Measurements from ENCODE around the gene MMP7. TPM values are rescaled to one million over a fixed set of nuclear protein-coding genes. Genes with fewer than 3 reads are reported as not detected.

Gene MMP7
- total RNA-seq, 4 donors from 2014 or later, result not detected

DNA sequence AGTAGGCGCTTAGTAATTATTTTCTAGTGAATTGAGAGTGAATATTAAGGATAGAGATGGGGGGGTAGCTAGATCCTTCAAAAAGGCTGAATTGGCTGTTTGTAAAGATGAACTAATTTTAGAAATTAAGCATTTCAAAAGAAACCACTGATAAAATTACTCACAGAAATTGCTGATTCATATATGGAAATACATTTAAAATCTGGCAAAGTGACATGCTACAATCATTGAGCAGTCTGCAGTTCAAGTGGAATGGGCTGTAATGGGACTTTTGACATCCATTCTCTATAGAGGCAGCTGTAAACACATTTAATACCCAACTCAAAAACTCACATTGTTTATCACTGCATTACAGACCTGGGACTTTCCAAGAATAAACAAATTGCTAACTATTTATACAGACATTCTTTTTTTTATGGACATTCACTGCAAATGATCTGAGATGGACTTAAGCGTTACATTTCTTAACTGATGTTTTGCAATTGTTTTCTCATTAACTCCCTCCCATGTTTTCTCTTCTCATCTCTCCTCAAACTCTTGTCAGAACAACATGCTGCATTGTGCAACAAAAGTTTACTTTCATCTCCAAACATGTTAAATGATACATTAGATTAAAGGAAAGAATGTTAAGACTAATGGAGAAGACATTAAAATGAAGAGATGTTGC, 42.1 kb upstream of the MMP7 start:
- TF ChIP-seq, protein P1, sequence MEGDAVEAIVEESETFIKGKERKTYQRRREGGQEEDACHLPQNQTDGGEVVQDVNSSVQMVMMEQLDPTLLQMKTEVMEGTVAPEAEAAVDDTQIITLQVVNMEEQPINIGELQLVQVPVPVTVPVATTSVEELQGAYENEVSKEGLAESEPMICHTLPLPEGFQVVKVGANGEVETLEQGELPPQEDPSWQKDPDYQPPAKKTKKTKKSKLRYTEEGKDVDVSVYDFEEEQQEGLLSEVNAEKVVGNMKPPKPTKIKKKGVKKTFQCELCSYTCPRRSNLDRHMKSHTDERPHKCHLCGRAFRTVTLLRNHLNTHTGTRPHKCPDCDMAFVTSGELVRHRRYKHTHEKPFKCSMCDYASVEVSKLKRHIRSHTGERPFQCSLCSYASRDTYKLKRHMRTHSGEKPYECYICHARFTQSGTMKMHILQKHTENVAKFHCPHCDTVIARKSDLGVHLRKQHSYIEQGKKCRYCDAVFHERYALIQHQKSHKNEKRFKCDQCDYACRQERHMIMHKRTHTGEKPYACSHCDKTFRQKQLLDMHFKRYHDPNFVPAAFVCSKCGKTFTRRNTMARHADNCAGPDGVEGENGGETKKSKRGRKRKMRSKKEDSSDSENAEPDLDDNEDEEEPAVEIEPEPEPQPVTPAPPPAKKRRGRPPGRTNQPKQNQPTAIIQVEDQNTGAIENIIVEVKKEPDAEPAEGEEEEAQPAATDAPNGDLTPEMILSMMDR (IDR thresholded peaks at IDR 0.05), result no peak
- TF ChIP-seq POLR2A (IDR thresholded peaks at IDR 0.05) (no peak), EP300 (IDR thresholded peaks at IDR 0.05) (no peak)
- H3K36me3 ChIP-seq, result no peaks in the 10 kb centered on the region
- WGBS, 2 donors, result 62 to 69% methylated on average over 2 of the region's 2 CpGs

DNA sequence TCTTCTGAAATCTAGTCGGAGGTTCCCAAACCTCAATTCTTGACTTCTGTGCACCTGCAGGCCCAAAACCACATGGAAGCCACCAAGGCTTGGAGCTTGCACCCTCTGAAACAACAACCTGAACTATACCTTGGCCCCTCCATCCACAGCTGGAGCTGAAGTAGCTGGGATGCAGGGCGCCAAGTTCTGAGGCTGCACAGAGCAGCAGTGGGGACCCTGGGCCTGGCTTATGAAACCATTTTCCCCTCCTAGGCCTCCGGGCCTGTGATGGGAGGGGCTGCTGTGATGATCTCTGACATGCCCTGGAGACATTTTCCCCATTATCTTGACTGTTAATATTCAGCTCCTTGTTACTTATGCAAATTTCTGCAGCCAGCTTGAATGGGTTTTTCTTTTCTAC, 38.3 kb upstream of the MMP7 start:
- H3K4me1 ChIP-seq, result no peaks in the 10 kb centered on the region
- TF ChIP-seq EP300 (IDR thresholded peaks at IDR 0.05) (no peak), POLR2A (IDR thresholded peaks at IDR 0.05) (no peak)
- TF ChIP-seq, protein P1 (IDR thresholded peaks at IDR 0.05), result no peak
- no peaks in the 10 kb centered on the region for H3K36me3 ChIP-seq
- H3K4me3 ChIP-seq, result no peak overlapping the region
- DNase-seq (ENCODE audit: low spot score in 2 of 2), result no peak
- no peaks in the 10 kb centered on the region for H3K27me3 ChIP-seq
- no peak overlapping the region for H3K27ac ChIP-seq
- H3K9me3 ChIP-seq, result no peaks in the 10 kb centered on the region
- WGBS, 2 donors, result 64 to 92% methylated on average over 3 of the region's 3 CpGs

More for the DNA sequence above, 42.1 kb upstream of the MMP7 start:
- no peak overlapping the region for H3K27ac ChIP-seq
- DNase-seq (ENCODE audit: low spot score in 2 of 2), result no peak
- H3K4me1 ChIP-seq, result no peaks in the 10 kb centered on the region
- no peaks in the 10 kb centered on the region for H3K9me3 ChIP-seq
- H3K4me3 ChIP-seq, result no peak overlapping the region
- no peaks in the 10 kb centered on the region for H3K27me3 ChIP-seq

DNA sequence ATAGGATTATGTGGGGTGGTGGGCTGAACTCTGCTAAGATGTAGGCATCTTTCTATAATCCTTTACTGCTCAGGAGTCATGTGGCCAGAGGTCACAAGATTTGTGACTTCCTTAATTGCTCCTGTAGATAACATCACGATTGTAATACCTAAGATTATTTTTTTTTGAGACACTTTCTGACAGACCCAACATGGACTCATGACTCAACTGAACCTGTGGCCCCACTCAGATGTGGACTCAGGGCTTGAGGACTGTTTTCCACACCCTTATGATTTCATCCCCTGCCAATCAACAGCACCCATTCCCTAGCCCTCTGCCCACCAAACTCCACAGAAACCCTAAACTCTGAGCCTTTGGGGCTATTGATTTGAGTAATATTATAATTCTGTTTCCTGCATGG, 35.6 kb upstream of the MMP7 start:
- WGBS, 2 donors, result 80 to 83% methylated on average over 1 of the region's 1 CpG
- H3K4me3 ChIP-seq, result no peak overlapping the region

DNA sequence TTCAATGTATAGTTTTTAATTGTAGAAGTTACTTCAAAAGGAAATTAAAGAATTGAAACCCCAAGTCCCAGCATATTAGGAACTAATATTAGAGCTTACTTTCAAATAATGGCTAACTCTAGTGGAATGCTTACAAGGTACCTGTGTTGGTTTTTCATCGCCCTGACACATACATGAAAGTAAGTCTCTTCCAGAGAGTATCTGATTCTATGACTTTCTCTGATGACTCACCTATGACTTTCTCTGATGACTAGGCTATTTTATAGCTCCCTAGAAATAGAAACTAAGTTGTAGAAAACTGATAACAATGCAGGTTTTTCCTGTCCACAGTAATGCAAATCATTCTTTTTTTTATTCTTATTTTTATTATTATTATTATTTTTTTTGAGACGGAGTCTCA, 33.6 kb upstream of the MMP7 start:
- H3K27ac ChIP-seq, result no peak overlapping the region
- no peaks in the 10 kb centered on the region for H3K36me3 ChIP-seq
- H3K4me3 ChIP-seq, result no peak overlapping the region
- H3K4me1 ChIP-seq, result peaks cover 0 to 27% (median 22%) of the 10 kb centered on the region in 4 donors
- TF ChIP-seq EP300 (IDR thresholded peaks at IDR 0.05), result no peak
- no peak for TF ChIP-seq POLR2A (IDR thresholded peaks at IDR 0.05)
- TF ChIP-seq, protein P1 (IDR thresholded peaks at IDR 0.05), result no peak
- no peaks in the 10 kb centered on the region for H3K27me3 ChIP-seq
- WGBS, 2 donors, result 58 to 91% methylated on average over 2 of the region's 2 CpGs
- H3K9me3 ChIP-seq, result no peaks in the 10 kb centered on the region
- no peak for DNase-seq (ENCODE audit: low spot score in 2 of 2)

More for the DNA sequence above, 35.6 kb upstream of the MMP7 start:
- TF ChIP-seq, protein P1 (IDR thresholded peaks at IDR 0.05), result no peak
- no peak for TF ChIP-seq POLR2A (IDR thresholded peaks at IDR 0.05)
- no peak for TF ChIP-seq EP300 (IDR thresholded peaks at IDR 0.05)
- H3K4me1 ChIP-seq, result peaks cover 0 to 12% (median 9%) of the 10 kb centered on the region in 4 donors
- no peaks in the 10 kb centered on the region for H3K27me3 ChIP-seq
- H3K36me3 ChIP-seq, result no peaks in the 10 kb centered on the region
- H3K9me3 ChIP-seq, result no peaks in the 10 kb centered on the region
- DNase-seq (ENCODE audit: low spot score in 2 of 2), result no peak
- no peak overlapping the region for H3K27ac ChIP-seq

DNA sequence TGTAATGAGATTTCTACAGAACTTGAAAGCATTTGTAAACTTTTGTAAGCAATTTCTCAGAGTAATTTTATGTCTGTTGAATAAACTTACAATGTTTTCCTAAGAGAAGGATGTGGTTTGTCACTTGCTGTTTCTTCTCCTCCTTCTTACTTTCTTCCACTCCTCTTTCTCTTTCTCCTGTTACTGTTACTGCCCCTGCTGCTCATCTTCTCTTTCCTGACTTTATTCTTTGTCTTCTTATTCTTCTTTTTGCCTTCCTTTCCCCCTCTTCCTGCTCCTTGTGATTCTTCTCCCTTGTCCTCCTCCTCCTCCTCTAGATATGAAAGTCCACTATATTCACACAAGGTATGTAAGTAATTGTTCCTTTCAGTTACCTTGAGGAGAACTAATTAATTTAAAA, 31.1 kb upstream of the MMP7 start:
- H3K27ac ChIP-seq, result peak overlapping the region; percentile 57 to 87 (median 71)
- H3K9me3 ChIP-seq, result no peaks in the 10 kb centered on the region

More for the DNA sequence above, 31.1 kb upstream of the MMP7 start:
- no peak for DNase-seq (ENCODE audit: low spot score in 2 of 2)
- Histone ChIP-seq H3K4me1 (peaks cover 0 to 29% (median 23%) of the 10 kb centered on the region in 4 donors), H3K36me3 (no peaks in the 10 kb centered on the region), H3K4me3 (no peak overlapping the region), H3K27me3 (no peaks in the 10 kb centered on the region)
- TF ChIP-seq POLR2A (IDR thresholded peaks at IDR 0.05) (no peak), EP300 (IDR thresholded peaks at IDR 0.05) (no peak)
- TF ChIP-seq, protein P1 (IDR thresholded peaks at IDR 0.05), result no peak
